SJSA1 (cell line): Measurements from ENCODE around the gene SFTPA1. TPM values are rescaled to one million over a fixed set of nuclear protein-coding genes. Genes with fewer than 3 reads are reported as not detected.
"Not testable (repeated sequence)": the region's sequence is repeated elsewhere in the genome, so short reads cannot be mapped to it uniquely, and the experiment has no call there.

Source experiments
- DNase-seq, 2 experiments: peaks; one replicate each; pipeline ENCODE4 v3.0.0-alpha.2; 2015 to 2020; ENCODE audit warnings: low spot score in 2 of 2, low read depth in 1 of 2
- H3K27ac ChIP-seq: fragments of 250-450 bp; sonication (Bioruptor Pico); 2 replicates; pipeline ENCODE4 v1.5.1; 2020; ENCODE audit warnings: mild to moderate bottlenecking, moderate library complexity
- H3K27me3 ChIP-seq: fragments of 250-450 bp; sonication (Bioruptor Pico); replicated peaks from 2 replicates; pipeline ENCODE4 v1.5.1; 2020; ENCODE audit warnings: mild to moderate bottlenecking, moderate library complexity
- H3K36me3 ChIP-seq: fragments of 250-450 bp; sonication (Bioruptor Pico); 2 replicates; pipeline ENCODE4 v1.5.1; 2020; ENCODE audit warnings: mild to moderate bottlenecking
- H3K4me1 ChIP-seq: fragments of 250-450 bp; sonication (Bioruptor Pico); replicated peaks from 2 replicates; pipeline ENCODE4 v1.6.1; 2021; ENCODE audit warnings: mild to moderate bottlenecking
- H3K4me3 ChIP-seq: fragments of 250-450 bp; sonication (Bioruptor Pico); 2 replicates; pipeline ENCODE4 v1.5.1; 2020; ENCODE audit warnings: mild to moderate bottlenecking
- H3K9me3 ChIP-seq: fragments of 250-450 bp; sonication (Bioruptor Pico); replicated peaks from 2 replicates; pipeline ENCODE4 v1.5.1; 2020; ENCODE audit warnings: mild to moderate bottlenecking
- total RNA-seq: library from RNA; depleted of rRNA; stranded (reverse); fragments of >200 nt; shearing (Covaris generic); gene quantifications from 2 replicates; pipeline ENCODE4 v1.2.3, GENCODE V29; 2014; rRNA removed

The SFTPA1 gene
- total RNA-seq, 1 experiment from 2014 or later = not detected

GRCh38 chr10:79628988-79629954 lies 18.5 kb downstream of the SFTPA1 start:
- H3K36me3 ChIP-seq = no peaks in the 10 kb centered on the region
- no peak for DNase-seq

DNA sequence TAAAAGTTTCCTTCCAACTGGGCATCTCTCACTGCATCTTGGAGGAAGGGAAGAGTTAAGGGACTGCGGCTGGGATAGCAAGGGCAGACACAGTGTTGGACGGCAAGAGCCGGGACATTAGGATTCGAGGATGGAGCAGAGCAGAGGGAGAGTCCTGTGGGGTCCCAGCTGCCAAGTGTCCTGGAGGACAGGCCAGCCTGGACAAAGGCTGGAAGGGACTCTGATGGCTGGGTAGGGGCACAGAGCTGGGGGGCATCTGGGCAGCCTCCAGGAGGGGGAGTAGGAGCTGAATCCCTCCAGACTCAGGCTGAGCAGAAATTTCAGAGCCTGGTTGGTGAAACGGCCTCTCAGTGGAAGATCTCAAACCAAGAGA lies 19.2 kb downstream of the SFTPA1 start:
- 0 out of 2 replicates have a peak, but pooled peaks cover 7% of the 10 kb centered on the region for H3K9me3 ChIP-seq
- no peak for DNase-seq
- no peak overlapping the region for H3K27ac ChIP-seq
- H3K36me3 ChIP-seq = no peaks in the 10 kb centered on the region
- H3K27me3 ChIP-seq = no peaks in the 10 kb centered on the region; the same call in 1 of the 2 replicates
- H3K4me1 ChIP-seq = no peaks in the 10 kb centered on the region
- H3K4me3 ChIP-seq = no peak overlapping the region

More at GRCh38 chr10:79628988-79629954, 18.5 kb downstream of the SFTPA1 start:
- Histone ChIP-seq H3K4me1 (no peaks in the 10 kb centered on the region), H3K27ac (no peak overlapping the region), H3K4me3 (no peak overlapping the region), H3K9me3 (0 out of 2 replicates have a peak, but pooled peaks cover 7% of the 10 kb centered on the region), H3K27me3 (no peaks in the 10 kb centered on the region; the same call in 1 of the 2 replicates)

DNA sequence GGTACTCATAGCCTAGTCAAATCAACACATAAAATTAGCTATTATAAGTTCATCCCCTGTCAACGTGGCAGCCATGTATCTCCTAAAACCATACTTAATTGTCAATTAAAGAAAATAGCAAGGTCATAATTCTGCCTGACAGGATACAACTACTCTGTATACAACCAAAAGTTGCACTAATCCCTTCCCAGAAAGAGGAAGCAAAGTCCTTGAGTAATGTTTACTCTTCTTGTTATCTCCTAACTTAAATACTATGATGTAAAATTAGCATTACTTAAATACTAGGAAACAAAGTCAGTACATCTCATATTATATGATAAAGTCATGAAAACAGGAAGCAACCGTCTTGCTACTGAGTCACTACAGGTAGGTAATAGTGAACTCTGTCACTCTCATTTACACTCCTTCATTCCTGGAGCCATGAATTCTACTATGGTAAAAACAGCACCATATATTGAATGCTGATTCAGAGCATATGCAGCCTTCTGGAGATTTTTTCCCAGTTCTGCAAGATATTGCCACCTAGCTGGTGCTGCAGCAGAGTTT lies 26.0 kb downstream of the SFTPA1 start:
- H3K27ac ChIP-seq, H3K36me3 ChIP-seq, DNase-seq, H3K27me3 ChIP-seq, H3K4me1 ChIP-seq, H3K9me3 ChIP-seq, H3K4me3 ChIP-seq: not testable (repeated sequence)

DNA sequence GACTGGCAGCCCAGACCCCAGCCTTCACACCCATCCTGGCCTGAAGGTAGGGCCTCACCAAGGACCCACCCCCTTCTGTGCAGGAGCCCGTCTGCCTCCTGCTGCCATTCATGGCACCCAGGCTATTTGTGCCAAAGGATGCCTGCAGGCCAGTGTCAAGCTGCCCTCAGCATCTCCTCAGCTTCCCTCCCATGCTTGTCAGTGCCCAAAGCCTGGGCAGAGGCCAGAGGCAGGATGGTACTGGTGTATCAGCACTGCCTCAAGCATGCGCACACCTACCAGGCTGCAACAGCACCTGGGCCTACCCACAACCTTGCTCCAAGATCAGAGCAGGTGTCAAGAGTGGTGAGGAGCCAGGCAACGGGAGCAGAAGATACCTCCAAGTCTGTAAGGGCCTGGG lies 27.6 kb downstream of the SFTPA1 start:
- H3K27ac ChIP-seq = no peak overlapping the region
- H3K27me3 ChIP-seq = no peaks in the 10 kb centered on the region
- DNase-seq = no peak
- H3K36me3 ChIP-seq = no peaks in the 10 kb centered on the region
- no peak overlapping the region for H3K4me3 ChIP-seq
- H3K4me1 ChIP-seq = no peaks in the 10 kb centered on the region
- H3K9me3 ChIP-seq = no peaks in the 10 kb centered on the region

- DNase-seq, H3K36me3 ChIP-seq, H3K4me1 ChIP-seq, H3K9me3 ChIP-seq, H3K27me3 ChIP-seq, H3K4me3 ChIP-seq, H3K27ac ChIP-seq: not testable (repeated sequence)
These were observed 42.0 kb downstream of the SFTPA1 start for GRCh38 chr10:79652695-79653094.

DNA sequence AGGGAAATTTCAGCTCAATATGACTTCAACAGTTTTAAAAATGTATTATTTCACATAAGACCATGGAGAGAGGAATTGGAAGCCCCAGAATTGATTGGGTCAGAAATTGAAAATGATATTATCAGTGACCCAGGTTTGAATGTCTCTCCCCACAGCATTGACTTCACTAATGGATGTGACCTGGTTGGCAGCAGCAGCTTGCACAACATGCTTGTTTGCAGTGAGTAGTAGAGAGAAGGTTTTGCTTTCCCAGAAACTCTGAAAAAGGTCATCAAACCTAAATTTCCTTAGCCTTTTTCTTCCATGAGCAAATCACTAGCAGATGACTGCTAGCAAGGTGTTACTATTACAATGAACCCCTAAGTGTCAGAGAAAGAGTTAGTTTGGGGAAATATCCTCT lies 52.5 kb downstream of the SFTPA1 start:
- not testable (repeated sequence) for H3K27me3 ChIP-seq, H3K4me3 ChIP-seq, H3K9me3 ChIP-seq, DNase-seq, H3K27ac ChIP-seq, H3K36me3 ChIP-seq, H3K4me1 ChIP-seq

DNA sequence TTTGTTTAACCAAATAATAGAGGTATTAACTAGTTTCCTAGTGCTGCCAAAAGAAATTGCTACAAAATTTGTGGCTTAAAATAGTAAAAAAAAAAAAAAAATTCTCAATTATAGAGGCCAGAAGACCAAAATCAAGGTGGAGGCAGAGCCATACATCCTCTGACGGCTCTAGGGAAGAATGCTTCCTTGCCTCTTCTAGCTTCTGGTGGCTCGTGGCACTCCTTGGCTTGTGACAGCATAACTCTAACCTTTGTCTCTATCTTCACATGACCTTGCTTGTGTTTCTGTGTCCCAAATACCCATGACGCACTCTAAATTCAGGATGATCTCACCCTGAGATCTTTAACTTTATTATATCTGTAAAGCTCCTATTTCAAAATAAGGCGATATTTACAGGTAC lies 53.9 kb downstream of the SFTPA1 start:
- H3K4me1 ChIP-seq, H3K27me3 ChIP-seq, H3K9me3 ChIP-seq, H3K4me3 ChIP-seq, H3K36me3 ChIP-seq, H3K27ac ChIP-seq, DNase-seq: not testable (repeated sequence)

Other genes starting within 250 kb of the SFTPA1 start
- 9.2 and 10.4 TPM in 2 replicates for gene ZCCHC24, start 165.3 kb upstream of the SFTPA1 start, total RNA-seq
- gene EIF5AL1, start 98.4 kb upstream of the SFTPA1 start, total RNA-seq = 0.09 and 0.58 TPM in 2 replicates
- gene SFTPA2, start 50.5 kb upstream of the SFTPA1 start, total RNA-seq = not detected in 2 replicates
- gene NUTM2B, start 92.3 kb downstream of the SFTPA1 start, total RNA-seq = 0.03 TPM in 1 of 2 replicates, not detected in the other
- gene NUTM2E, start 215.8 kb downstream of the SFTPA1 start, total RNA-seq = 0.05 TPM in 1 of 2 replicates, not detected in the other